Neural cell (in vitro differentiated cells): ENCODE results near the gene NAGK. TPM values are rescaled to one million over a fixed set of nuclear protein-coding genes. Genes with fewer than 3 reads are reported as not detected.

ENCODE experiments used
- H2AFZ ChIP-seq: fragments of 200-600, 300-800 bp; sonication (generic), shearing (Covaris generic); 2 replicates; pipeline ENCODE4 v1.6.0; 2014; ENCODE audit warnings: low read depth, mild to moderate bottlenecking, antibody characterized with exemption, low read length, moderate library complexity
- H3F3A ChIP-seq: fragments of 200-600 bp; shearing (Covaris generic); 2 replicates; pipeline ENCODE4 v1.6.1; 2016; ENCODE audit warnings: mild to moderate bottlenecking, moderate library complexity, mixed read lengths, antibody characterized with exemption, low read length; ENCODE audit not compliant: insufficient read depth, poor library complexity, severe bottlenecking
- H3K27ac ChIP-seq: fragments of 200-600, 300-800 bp; sonication (generic), shearing (Covaris generic); 2 replicates; pipeline ENCODE4 v1.5.1; 2014; ENCODE audit warnings: mild to moderate bottlenecking, low read length, moderate library complexity
- H3K27me3 ChIP-seq: fragments of 300-800, 200-600 bp; sonication (generic), shearing (Covaris generic); 2 replicates; pipeline ENCODE4 v1.6.0; 2014; ENCODE audit warnings: mild to moderate bottlenecking, low read depth, low read length, moderate library complexity; ENCODE audit not compliant: insufficient read depth
- H3K36me3 ChIP-seq: fragments of 300-800, 200-600 bp; sonication (generic), shearing (Covaris generic); 2 replicates; pipeline ENCODE4 v1.5.1; 2014; ENCODE audit warnings: mild to moderate bottlenecking, antibody characterized with exemption, low read length, moderate library complexity; ENCODE audit not compliant: insufficient read depth
- H3K4me2 ChIP-seq: fragments of 300-800, 200-600 bp; sonication (generic), shearing (Covaris generic); 2 replicates; pipeline ENCODE4 v1.6.0; 2014; ENCODE audit warnings: mild to moderate bottlenecking, low read length
- H3K4me3 ChIP-seq: fragments of 300-800, 200-600 bp; sonication (generic), shearing (Covaris generic); 2 replicates; pipeline ENCODE4 v1.5.1; 2014; ENCODE audit warnings: mild to moderate bottlenecking, low read length, moderate library complexity
- H3K79me2 ChIP-seq: fragments of 200-600 bp; shearing (Covaris generic); replicated peaks from 2 replicates; pipeline ENCODE4 v1.6.0; 2014; ENCODE audit warnings: mild to moderate bottlenecking, low read length, moderate library complexity; ENCODE audit not compliant: insufficient read depth
- H3K9ac ChIP-seq: fragments of 300-800, 200-600 bp; sonication (generic), shearing (Covaris generic); 2 replicates; pipeline ENCODE4 v1.6.1; 2016; ENCODE audit warnings: mild to moderate bottlenecking, low read length, mixed read lengths
- H3K9me2 ChIP-seq: fragments of 200-600 bp; shearing (Covaris generic); 2 replicates; pipeline ENCODE4 v1.6.1; 2016; ENCODE audit warnings: mild to moderate bottlenecking, low read length, mixed read lengths; ENCODE audit not compliant: insufficient read depth
- H3K9me3 ChIP-seq: fragments of 200-600, 300-800 bp; sonication (generic), shearing (Covaris generic); 2 replicates; pipeline ENCODE4 v1.6.1; 2016; ENCODE audit warnings: mild to moderate bottlenecking, mixed run types, low read length, moderate library complexity, mixed read lengths
- H4K20me1 ChIP-seq: fragments of 200-600 bp; shearing (Covaris generic); 2 replicates; pipeline ENCODE4 v1.6.1; 2016; ENCODE audit warnings: mild to moderate bottlenecking, mixed run types; ENCODE audit not compliant: insufficient read depth
- CTCF ChIP-seq: fragments of 450-650 bp; IDR thresholded peaks from 2 replicates; pipeline ENCODE4 v1.5.1; 2014; ENCODE audit warnings: antibody characterized with exemption, mild to moderate bottlenecking, moderate library complexity; ENCODE audit not compliant: poor library complexity, severe bottlenecking
- EP300 ChIP-seq: fragments of 450-650 bp; conservative IDR thresholded peaks from 2 replicates; pipeline ENCODE4 v1.6.1; 2014; ENCODE audit warnings: antibody characterized with exemption, mild to moderate bottlenecking, moderate library complexity; ENCODE audit not compliant: poor library complexity, severe bottlenecking
- EZH2 ChIP-seq: fragments of 200-600, 300-800 bp; shearing (Covaris generic), sonication (generic); IDR thresholded peaks from 2 replicates; pipeline ENCODE4 v1.6.1; 2014; ENCODE audit warnings: antibody characterized with exemption, low read length, borderline replicate concordance, mild to moderate bottlenecking; ENCODE audit not compliant: insufficient read depth, poor library complexity, severe bottlenecking
- MXI1 ChIP-seq: fragments of 450-650 bp; conservative IDR thresholded peaks from 2 replicates; pipeline ENCODE4 v1.6.1; 2014; ENCODE audit warnings: antibody characterized with exemption, mild to moderate bottlenecking; ENCODE audit not compliant: poor library complexity, severe bottlenecking
- POLR2AphosphoS5 ChIP-seq: IDR thresholded peaks from 2 replicates; pipeline ENCODE4 v1.6.1; 2012
- RAD21 ChIP-seq: fragments of 450-650 bp; conservative IDR thresholded peaks from 2 replicates; pipeline ENCODE4 v1.6.1; 2014; ENCODE audit warnings: antibody characterized with exemption, mild to moderate bottlenecking, moderate library complexity
- REST ChIP-seq: IDR thresholded peaks from 2 replicates; pipeline ENCODE4 v1.6.1; 2012; ENCODE audit warnings: borderline replicate concordance
- SMC3 ChIP-seq: fragments of 450-650 bp; conservative IDR thresholded peaks from 2 replicates; pipeline ENCODE4 v1.6.1; 2014; ENCODE audit warnings: antibody characterized with exemption, mild to moderate bottlenecking, moderate library complexity; ENCODE audit not compliant: poor library complexity
- TAF1 ChIP-seq: IDR thresholded peaks from 2 replicates; pipeline ENCODE4 v1.6.1; 2012; ENCODE audit warnings: low read depth
- polyA plus RNA-seq: library from polyadenylated mRNA; depleted of rRNA; stranded (reverse); fragments of >200 nt; gene quantifications from 2 replicates; pipeline ENCODE4 v1.2.3, GENCODE V29; 2014

The NAGK gene
- polyA plus RNA-seq, 1 donor from 2014 or later: 123 TPM

GRCh38 chr2:71060211-71060610, 8.2 kb upstream of the NAGK start:
- Histone ChIP-seq H4K20me1 (no peaks in the 10 kb centered on the region), H3K9me2 (no peaks in the 10 kb centered on the region), H3K9ac (no peak overlapping the region), H3K27me3 (peaks cover 3% of the 10 kb centered on the region), H3K4me2 (no peak overlapping the region), H3K79me2 (no peaks in the 10 kb centered on the region), H3K9me3 (no peaks in the 10 kb centered on the region), H3F3A (no peaks in the 10 kb centered on the region), H2AFZ (no peak overlapping the region), H3K4me3 (no peak overlapping the region), H3K36me3 (no peaks in the 10 kb centered on the region), H3K27ac (no peak overlapping the region)
- TF ChIP-seq TAF1 (no peak), EP300 (no peak), MXI1 (no peak), REST (no peak), SMC3 (no peak), EZH2 (no peak), CTCF (no peak), POLR2AphosphoS5 (no peak), RAD21 (no peak)

- no peaks in the 10 kb centered on the region for H3K9me3 ChIP-seq
- peaks cover 3% of the 10 kb centered on the region for H3K27me3 ChIP-seq
- H3F3A ChIP-seq: no peaks in the 10 kb centered on the region
- no peak overlapping the region for H3K9ac ChIP-seq
- TF ChIP-seq TAF1: no peak
- no peak for TF ChIP-seq SMC3
- TF ChIP-seq RAD21: no peak
- no peak for TF ChIP-seq REST
- TF ChIP-seq CTCF: no peak
- no peak for TF ChIP-seq EZH2
- TF ChIP-seq EP300: no peak
- no peak for TF ChIP-seq MXI1
- H3K9me2 ChIP-seq: no peaks in the 10 kb centered on the region
- no peaks in the 10 kb centered on the region for H3K79me2 ChIP-seq
- H4K20me1 ChIP-seq: no peaks in the 10 kb centered on the region
- H3K4me2 ChIP-seq: no peak overlapping the region
- no peak overlapping the region for H3K27ac ChIP-seq
- H2AFZ ChIP-seq: no peak overlapping the region
- no peaks in the 10 kb centered on the region for H3K36me3 ChIP-seq
- no peak overlapping the region for H3K4me3 ChIP-seq
Observed at GRCh38 chr2:71060871-71061270, 7.6 kb upstream of the NAGK start.
